Activated CD4-positive, alpha-beta memory T cell treated with anti-CD3 and anti-CD28 coated beads for 36 hours (primary cell): Measurements from ENCODE around the gene SNX17. TPM values are rescaled to one million over a fixed set of nuclear protein-coding genes. Genes with fewer than 3 reads are reported as not detected.
"Not testable (repeated sequence)": the region's sequence is repeated elsewhere in the genome, so short reads cannot be mapped to it uniquely, and the experiment has no call there.

Source experiments
- CTCF ChIA-PET: fragments of 350-600 bp; sonication (Branson Sonifier 250); formaldehyde crosslinking; loops from one replicate; lab custom pipeline; 2021; ENCODE audit warnings: antibody characterized with exemption, inconsistent platforms; lab: Charles Lee
- POLR2A ChIA-PET: fragments of 350-600 bp; sonication (Branson Sonifier 250); formaldehyde crosslinking; loops from one replicate; lab custom pipeline; 2021; ENCODE audit warnings: antibody characterized with exemption; lab: Charles Lee
- DNase-seq: peaks from one replicate; pipeline ENCODE4 v3.0.0-alpha.2; 2020
- H3K27ac Mint-ChIP-seq: one replicate; pipeline ENCODE4 v1.8.0; 2021; ENCODE audit warnings: mixed read lengths
- H3K27me3 Mint-ChIP-seq: one replicate; pipeline ENCODE4 v1.8.0; 2021; ENCODE audit warnings: mixed read lengths
- H3K36me3 Mint-ChIP-seq: one replicate; pipeline ENCODE4 v1.8.0; 2021; ENCODE audit warnings: mixed read lengths
- H3K4me1 Mint-ChIP-seq: one replicate; pipeline ENCODE4 v1.8.0; 2021; ENCODE audit warnings: low read depth, mixed read lengths
- H3K4me3 Mint-ChIP-seq: one replicate; pipeline ENCODE4 v1.8.0; 2021; ENCODE audit warnings: mild to moderate bottlenecking, mixed read lengths
- H3K9me3 Mint-ChIP-seq: one replicate; pipeline ENCODE4 v1.8.0; 2021; ENCODE audit warnings: mixed read lengths
- intact Hi-C: fragments of 100-400 bp; cut with micrococcal nuclease; formaldehyde crosslinking; loops from one replicate; pipeline ENCODE4 v1.15.1; 2023
- total RNA-seq, 2 experiments: library from RNA; stranded (reverse); gene quantifications; one replicate each; pipeline ENCODE4 v1.2.3, GENCODE V29; 2021

Gene SNX17
- total RNA-seq, 2 experiments from 2014 or later: 91.2 to 93.2 TPM

DNA sequence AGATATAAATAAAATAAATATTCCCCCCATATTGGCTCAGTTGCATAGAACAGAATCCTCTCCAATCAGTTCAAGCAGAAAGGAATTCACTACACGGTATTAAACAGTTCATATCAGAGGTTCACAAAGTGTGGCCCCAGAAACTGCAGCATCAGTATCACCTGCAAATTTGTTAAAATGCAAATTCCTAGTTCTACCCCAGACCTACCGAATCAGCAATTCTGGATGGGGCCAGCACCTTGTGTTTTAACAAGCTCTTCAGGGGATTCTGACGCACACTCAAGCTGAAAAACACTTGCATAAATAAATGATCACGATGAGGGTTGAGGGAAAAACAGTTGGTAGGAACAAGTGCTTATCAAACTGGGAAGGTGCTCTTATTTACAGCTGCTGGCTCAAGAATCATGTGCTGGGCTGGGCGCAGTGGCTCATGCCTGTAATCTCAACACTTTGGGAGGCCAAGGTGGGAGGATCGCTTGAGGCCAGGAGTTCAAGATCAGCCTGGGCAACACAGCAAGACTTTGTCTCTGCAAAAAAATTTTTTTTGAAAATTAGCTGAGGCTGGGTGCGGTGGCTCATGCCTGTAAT, 20.2 kb upstream of the SNX17 start:
- H3K27me3 Mint-ChIP-seq: no peaks in the 10 kb centered on the region
- intact Hi-C loops: no loop called here
- no peak overlapping the region for H3K27ac Mint-ChIP-seq
- H3K4me3 Mint-ChIP-seq: no peak overlapping the region
- no peaks in the 10 kb centered on the region for H3K9me3 Mint-ChIP-seq
- CTCF ChIA-PET: interaction anchor here (0.8 to 1.6 kb wide), 4 partner anchors 17 to 504 kb away, joined by 3 to 5 read pairs (median 4); no protein-coding TSS in a partner anchor
- H3K36me3 Mint-ChIP-seq: peaks cover 2% of the 10 kb centered on the region
- POLR2A ChIA-PET: interaction anchor here (0.9 to 1.1 kb wide), 2 partner anchors 19 to 58 kb away, joined by 3 read pairs; partner anchors contain the start of gene EIF2B4
- peaks cover 42% of the 10 kb centered on the region for H3K4me1 Mint-ChIP-seq
- no peak for DNase-seq

DNA sequence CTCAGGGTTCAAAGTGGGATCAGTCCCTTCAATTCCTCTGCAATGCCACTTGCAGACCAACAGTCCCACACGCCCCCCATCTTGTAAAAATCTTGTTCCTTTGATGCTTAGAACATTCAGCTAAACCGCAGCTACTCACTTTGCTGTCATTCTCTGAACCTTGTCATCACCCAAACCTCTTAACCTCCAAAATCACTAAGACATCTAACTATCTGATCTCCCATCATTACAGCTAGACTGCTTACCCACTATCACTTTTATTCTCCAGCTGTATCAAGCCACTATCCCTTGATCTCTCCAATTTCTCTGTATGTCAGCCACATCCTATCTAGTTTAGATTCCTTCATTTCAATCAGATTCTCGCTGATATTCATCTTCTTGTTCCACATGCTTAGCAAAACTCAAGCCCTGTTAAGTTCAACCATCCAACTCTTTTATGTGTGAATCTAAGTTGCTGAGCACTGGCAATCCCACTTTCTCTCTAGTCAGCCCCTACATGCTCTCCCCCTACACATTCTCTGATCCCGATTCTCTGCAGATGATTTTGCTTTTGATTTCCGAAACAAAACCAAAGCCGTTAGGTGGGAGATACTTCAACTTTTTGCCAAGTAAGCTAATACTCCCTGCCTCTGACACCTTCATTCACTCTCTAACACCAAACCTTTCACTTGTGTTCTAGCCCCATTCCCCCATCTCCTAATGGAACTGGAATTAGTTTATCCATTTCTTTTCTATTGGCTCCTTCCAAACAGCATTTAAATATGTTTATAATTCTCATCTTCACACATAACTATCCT, 18.4 kb upstream of the SNX17 start:
- Mint-ChIP-seq H3K9me3 (no peaks in the 10 kb centered on the region), H3K4me3 (no peak overlapping the region), H3K36me3 (peaks cover 8% of the 10 kb centered on the region), H3K4me1 (peaks cover 50% of the 10 kb centered on the region), H3K27ac (peak overlapping the region; percentile 4), H3K27me3 (no peaks in the 10 kb centered on the region)
- no peak for DNase-seq
- POLR2A ChIA-PET: interaction anchor here (1.2 to 1.5 kb wide), 2 partner anchors 17 to 19 kb away, joined by 4 to 5 read pairs; partner anchors contain the start of gene SNX17
- intact Hi-C loops: no loop called here
- CTCF ChIA-PET: interaction anchor here (0.7 to 1.5 kb wide), 5 partner anchors 17 to 331 kb away, joined by 3 to 8 read pairs (median 3); no protein-coding TSS in a partner anchor

DNA sequence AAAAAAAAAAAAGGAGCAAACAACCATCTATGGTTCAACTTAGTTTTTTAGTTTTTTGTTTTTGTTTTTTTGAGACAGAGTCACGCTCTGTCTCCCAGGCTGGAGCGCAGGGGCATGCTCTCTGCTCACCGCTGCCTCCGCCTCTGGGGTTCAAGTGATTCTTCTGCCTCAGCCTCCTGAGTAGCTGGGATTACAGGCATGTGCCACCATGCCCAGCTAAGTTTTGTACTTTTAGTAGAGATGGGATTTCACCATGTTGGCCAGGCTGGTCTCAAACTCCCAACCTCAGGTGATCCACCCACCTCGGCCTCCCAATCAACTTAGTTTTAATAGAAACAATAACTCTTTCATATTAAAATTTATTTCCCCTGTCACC, 17.0 kb upstream of the SNX17 start:
- H3K4me1 Mint-ChIP-seq: peaks cover 54% of the 10 kb centered on the region
- H3K9me3 Mint-ChIP-seq, DNase-seq, H3K4me3 Mint-ChIP-seq, H3K36me3 Mint-ChIP-seq, intact Hi-C loops, H3K27me3 Mint-ChIP-seq: not testable (repeated sequence)
- H3K27ac Mint-ChIP-seq: peak overlapping the region; percentile 5
- ChIA-PET CTCF (interaction anchor here (0.7 to 1.8 kb wide), 4 partner anchors 16 to 330 kb away, joined by 3 to 5 read pairs (median 4); no protein-coding TSS in a partner anchor), POLR2A (interaction anchor here (0.6 to 1.2 kb wide), 2 partner anchors 18 to 189 kb away, joined by 3 to 4 read pairs; no protein-coding TSS in a partner anchor)

- no peak for DNase-seq
- H3K36me3 Mint-ChIP-seq: peaks cover 13% of the 10 kb centered on the region
- intact Hi-C loops: no loop called here
- H3K27ac Mint-ChIP-seq: peak overlapping the region; percentile 5
- no peak overlapping the region for H3K4me3 Mint-ChIP-seq
- CTCF ChIA-PET: interaction anchor here (1.1 to 1.8 kb wide), 3 partner anchors 15 to 330 kb away, joined by 3 to 5 read pairs (median 4); no protein-coding TSS in a partner anchor
- H3K27me3 Mint-ChIP-seq: no peaks in the 10 kb centered on the region
- peaks cover 57% of the 10 kb centered on the region for H3K4me1 Mint-ChIP-seq
- POLR2A ChIA-PET: interaction anchor here (0.6 to 1.2 kb wide), 3 partner anchors 18 to 190 kb away, joined by 3 to 4 read pairs (median 3); partner anchors contain the start of gene MPV17
- H3K9me3 Mint-ChIP-seq: no peaks in the 10 kb centered on the region
Measured at GRCh38 chr2:27353762-27354596, 16.4 kb upstream of the SNX17 start.

DNA sequence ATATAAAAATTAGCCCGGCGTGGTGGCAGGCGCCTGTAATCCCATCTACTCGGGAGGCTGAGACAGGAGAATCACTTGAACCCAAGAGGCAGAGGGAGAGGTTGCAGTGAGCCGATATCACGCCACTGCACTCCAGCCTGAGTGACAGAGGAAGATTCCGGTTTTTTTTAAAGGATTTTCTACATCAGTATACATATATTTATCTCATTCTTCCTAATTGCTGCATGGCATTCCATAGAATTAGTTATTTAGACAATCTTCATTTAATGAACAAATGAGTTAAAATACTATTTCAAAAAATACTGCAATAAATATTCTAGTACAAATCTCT, 15.9 kb upstream of the SNX17 start:
- Mint-ChIP-seq H3K4me3 (no peak overlapping the region), H3K27ac (no peak overlapping the region), H3K27me3 (no peaks in the 10 kb centered on the region), H3K4me1 (peaks cover 55% of the 10 kb centered on the region), H3K36me3 (peaks cover 11% of the 10 kb centered on the region), H3K9me3 (no peaks in the 10 kb centered on the region)
- intact Hi-C loops: no loop called here
- DNase-seq: no peak
- ChIA-PET POLR2A (interaction anchor here (1.1 kb wide), 1 partner anchor 31 kb away, joined by 3 read pairs; the partner anchor contains the start of gene MPV17), CTCF (interaction anchor here (1.8 kb wide), 1 partner anchor 15 kb away, joined by 5 read pairs; no protein-coding TSS in a partner anchor)

DNA sequence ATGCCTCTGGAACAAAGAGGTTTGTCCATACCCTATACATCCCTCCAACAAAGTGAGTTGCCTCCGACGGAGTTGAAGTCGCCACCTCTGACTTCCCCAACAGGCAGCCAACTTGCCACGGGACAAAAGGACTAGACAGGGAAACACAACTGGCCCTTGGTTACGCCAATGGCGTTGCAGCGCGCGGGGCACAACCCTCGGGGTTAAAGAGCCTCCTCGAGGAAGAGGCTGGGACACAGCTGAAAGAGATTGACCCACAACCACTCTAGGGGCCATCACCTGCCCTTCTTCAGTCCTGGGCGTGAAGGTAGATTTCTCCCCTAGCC, 14.4 kb upstream of the SNX17 start:
- no peaks in the 10 kb centered on the region for H3K9me3 Mint-ChIP-seq
- H3K36me3 Mint-ChIP-seq: peaks cover 11% of the 10 kb centered on the region
- peak overlapping the region; percentile 99 for H3K27ac Mint-ChIP-seq
- peak overlapping the region; percentile 98 for H3K4me3 Mint-ChIP-seq
- ChIA-PET CTCF (interaction anchor here (1.4 to 1.6 kb wide), 3 partner anchors 13 to 74 kb away, joined by 4 to 6 read pairs (median 4); partner anchors contain the start of genes EIF2B4 and SNX17), POLR2A (interaction anchor here (0.9 to 2.9 kb wide), 7 partner anchors 14 to 306 kb away, joined by 3 to 27 read pairs (median 6); partner anchors contain the start of genes EIF2B4, MPV17, NRBP1 and PPM1G)
- H3K4me1 Mint-ChIP-seq: peaks cover 52% of the 10 kb centered on the region
- no peak for DNase-seq
- H3K27me3 Mint-ChIP-seq: no peaks in the 10 kb centered on the region
- intact Hi-C loops: loop anchor here (1.0 to 2.0 kb wide), 8 partner anchors 14 to 283 kb away; partner anchors contain the start of genes ATRAID, EIF2B4, IFT172 and MPV17

DNA sequence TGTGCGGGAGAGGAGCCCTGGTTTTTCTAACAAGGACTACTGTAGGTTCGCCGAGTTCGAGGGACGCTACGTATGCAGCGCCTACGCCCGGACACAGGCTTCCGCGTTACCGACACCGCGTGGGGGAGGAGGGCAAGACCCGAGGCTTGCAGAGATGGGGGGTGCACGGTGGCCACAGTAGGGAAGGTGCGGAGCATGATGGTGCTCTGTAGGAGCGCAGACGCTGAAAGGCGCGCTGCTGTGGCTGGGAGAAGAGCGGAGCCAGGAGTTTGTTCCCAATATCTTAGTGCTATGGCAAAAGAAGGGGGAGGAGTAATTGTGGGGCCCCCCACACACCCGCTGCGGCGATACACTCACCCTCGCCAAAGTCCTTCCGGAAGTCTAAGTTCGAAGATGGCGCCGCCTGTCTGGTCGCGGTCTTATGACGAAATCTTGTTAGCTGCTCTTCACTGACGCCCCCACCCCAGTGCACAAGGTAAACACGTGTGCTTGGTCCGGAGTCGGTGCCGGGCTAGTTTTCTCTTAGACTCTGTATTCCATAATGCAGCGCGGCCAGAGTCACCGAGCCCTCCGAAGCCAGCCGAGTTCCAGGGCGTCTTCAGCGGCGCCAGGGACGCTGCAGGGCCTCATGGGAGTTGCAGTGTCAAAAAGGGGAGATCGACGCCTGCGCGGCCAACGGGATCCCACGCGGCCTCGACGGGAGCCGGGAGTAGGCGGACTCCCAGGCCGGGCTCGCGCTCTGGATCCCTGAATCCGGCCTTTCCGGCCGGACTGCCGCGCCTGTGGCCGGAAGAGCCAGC, 13.8 kb upstream of the SNX17 start, which contains the start of gene GTF3C2:
Gene GTF3C2, minus strand, starts transcription at position 383 of the 800 bp plus-strand sequence. CDS start 13,210 bp downstream, outside the sequence.
- Mint-ChIP-seq H3K4me3 (peak within 1 kb of the TSS; percentile 98), H3K4me1 (peaks cover 51% of the 10 kb centered on the region), H3K36me3 (peaks cover 11% of the 10 kb centered on the region), H3K9me3 (no peaks in the 10 kb centered on the region), H3K27ac (peak within 1 kb of the TSS; percentile 99), H3K27me3 (no peaks in the 10 kb centered on the region)
- ChIA-PET POLR2A (interaction anchor here (0.7 to 2.9 kb wide), 8 partner anchors 9 to 306 kb away, joined by 3 to 27 read pairs (median 5); partner anchors contain the start of genes EIF2B4, MPV17, NRBP1 and PPM1G), CTCF (interaction anchor here (0.8 to 1.6 kb wide), 7 partner anchors 13 to 326 kb away, joined by 3 to 6 read pairs (median 4); partner anchors contain the start of genes EIF2B4, MPV17 and SNX17)
- peak; percentile 96 for DNase-seq
- intact Hi-C loops: loop anchor here (1.0 to 2.0 kb wide), 8 partner anchors 14 to 282 kb away; partner anchors contain the start of genes ATRAID, EIF2B4, IFT172 and MPV17

GRCh38 chr2:27362678-27363420, 7.6 kb upstream of the SNX17 start:
- Mint-ChIP-seq H3K27me3 (no peaks in the 10 kb centered on the region), H3K36me3 (peaks cover 26% of the 10 kb centered on the region), H3K9me3 (no peaks in the 10 kb centered on the region), H3K4me1 (peaks cover 20% of the 10 kb centered on the region), H3K4me3 (no peak overlapping the region), H3K27ac (peak overlapping the region; percentile 33)
- no peak for DNase-seq
- CTCF ChIA-PET: interaction anchor here (1.1 kb wide), 1 partner anchor 68 kb away, joined by 4 read pairs; no protein-coding TSS in a partner anchor
- POLR2A ChIA-PET: no interaction called here
- intact Hi-C loops: no loop called here

DNA sequence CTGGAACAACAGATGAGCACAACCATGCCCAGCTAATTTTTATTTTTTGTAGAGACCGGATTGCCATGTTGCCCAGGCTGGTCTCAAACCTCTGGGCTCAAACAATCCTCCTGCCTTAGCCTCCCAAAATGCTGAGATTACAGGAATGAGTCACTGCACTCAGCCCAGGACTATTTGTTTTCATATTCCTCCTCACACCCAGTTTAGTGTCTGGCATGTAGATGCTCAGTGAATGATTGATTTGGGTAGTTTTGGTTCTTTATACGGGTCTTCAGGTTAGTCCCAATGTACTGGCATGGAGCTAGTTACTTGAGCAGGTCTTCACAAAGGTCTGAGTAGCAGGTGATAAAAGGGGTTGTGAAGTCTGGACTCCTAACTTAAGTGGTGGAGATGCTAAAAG, 6.5 kb upstream of the SNX17 start:
- intact Hi-C loops: no loop called here
- Mint-ChIP-seq H3K36me3 (peaks cover 22% of the 10 kb centered on the region), H3K9me3 (no peaks in the 10 kb centered on the region), H3K27ac (peak overlapping the region; percentile 42), H3K4me3 (no peak overlapping the region), H3K4me1 (peaks cover 20% of the 10 kb centered on the region), H3K27me3 (no peaks in the 10 kb centered on the region)
- ChIA-PET CTCF (no interaction called here), POLR2A (no interaction called here)
- no peak for DNase-seq
